Measurements from ENCODE around the gene GPRIN2.
A peak's percentile ranks its signal among the peaks of the same experiment; 100 is the strongest.

The GPRIN2 gene

GRCh38 chr10:46528675-46529615 is 27.5 kb downstream of the GPRIN2 start:
- ChIA-PET POLR2A (no interaction called here), CTCF (no interaction called here)
- TF ChIP-seq SP1 (IDR thresholded peaks at IDR 0.05) (no peak), ELF4 (IDR thresholded peaks at IDR 0.05) (no peak), BHLHE40 (IDR thresholded peaks at IDR 0.05; ENCODE audit: borderline replicate concordance) (no peak), FOXA1 (IDR thresholded peaks at IDR 0.05) (no peak), SUZ12 (IDR thresholded peaks at IDR 0.05) (no peak), HDGF (IDR thresholded peaks at IDR 0.05; ENCODE audit: borderline replicate concordance) (no peak), L3MBTL2 (conservative IDR thresholded peaks at IDR 0.05) (no peak), FOXK2 (IDR thresholded peaks at IDR 0.05) (no peak), ZNF384 (IDR thresholded peaks at IDR 0.05) (no peak)
- DNase-seq (ENCODE audit: extremely low spot score): no peak

DNA sequence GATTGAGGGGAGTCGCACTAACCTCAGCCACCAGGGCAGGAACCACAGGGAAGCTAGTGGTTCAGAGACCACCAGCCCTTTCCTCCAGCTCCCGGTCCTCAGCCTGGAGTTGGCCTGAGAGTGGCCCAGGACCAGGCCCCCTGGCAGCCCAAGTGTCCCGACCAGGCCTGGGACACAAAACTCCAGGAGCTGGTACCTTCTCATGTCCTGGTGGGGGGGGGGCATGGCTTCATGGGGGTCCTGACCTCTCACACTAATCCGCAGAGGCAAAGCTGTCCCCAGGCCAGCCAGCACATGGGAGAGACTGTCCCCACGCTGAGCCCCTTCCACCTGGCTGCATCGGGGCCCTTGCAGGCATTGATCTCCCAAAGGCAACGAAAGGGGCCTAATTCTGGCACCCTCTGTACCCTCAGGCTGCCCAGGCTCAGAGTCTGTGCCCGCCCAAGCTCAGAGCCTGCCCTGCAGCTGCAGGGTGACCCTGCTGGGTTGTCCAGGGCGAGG is 28.2 kb downstream of the GPRIN2 start:
- CTCF ChIA-PET: no interaction called here
- TF ChIP-seq CTBP1 (IDR thresholded peaks at IDR 0.05; ENCODE audit: borderline replicate concordance): no peak
- no peak for TF ChIP-seq SUZ12 (IDR thresholded peaks at IDR 0.05)
- no peak for TF ChIP-seq FOXM1 (IDR thresholded peaks at IDR 0.05; ENCODE audit: borderline replicate concordance)
- no peak for TF ChIP-seq SP1 (IDR thresholded peaks at IDR 0.05)
- TF ChIP-seq HDGF (IDR thresholded peaks at IDR 0.05; ENCODE audit: borderline replicate concordance): no peak
- no peak for TF ChIP-seq NFRKB (IDR thresholded peaks at IDR 0.05)
- no peak for TF ChIP-seq ARNT (IDR thresholded peaks at IDR 0.05)
- TF ChIP-seq L3MBTL2 (conservative IDR thresholded peaks at IDR 0.05): no peak
- no peak for TF ChIP-seq LEF1 (IDR thresholded peaks at IDR 0.05; ENCODE audit: borderline replicate concordance)
- TF ChIP-seq TARDBP (IDR thresholded peaks at IDR 0.05): no peak
- TF ChIP-seq FOXA1 (IDR thresholded peaks at IDR 0.05): no peak
- no peak for TF ChIP-seq BHLHE40 (IDR thresholded peaks at IDR 0.05; ENCODE audit: borderline replicate concordance)
- TF ChIP-seq ZNF384 (IDR thresholded peaks at IDR 0.05): no peak
- TF ChIP-seq ELF4 (IDR thresholded peaks at IDR 0.05): no peak
- no peak for TF ChIP-seq PKNOX1 (IDR thresholded peaks at IDR 0.05)
- TF ChIP-seq FOXK2 (IDR thresholded peaks at IDR 0.05): no peak

DNA sequence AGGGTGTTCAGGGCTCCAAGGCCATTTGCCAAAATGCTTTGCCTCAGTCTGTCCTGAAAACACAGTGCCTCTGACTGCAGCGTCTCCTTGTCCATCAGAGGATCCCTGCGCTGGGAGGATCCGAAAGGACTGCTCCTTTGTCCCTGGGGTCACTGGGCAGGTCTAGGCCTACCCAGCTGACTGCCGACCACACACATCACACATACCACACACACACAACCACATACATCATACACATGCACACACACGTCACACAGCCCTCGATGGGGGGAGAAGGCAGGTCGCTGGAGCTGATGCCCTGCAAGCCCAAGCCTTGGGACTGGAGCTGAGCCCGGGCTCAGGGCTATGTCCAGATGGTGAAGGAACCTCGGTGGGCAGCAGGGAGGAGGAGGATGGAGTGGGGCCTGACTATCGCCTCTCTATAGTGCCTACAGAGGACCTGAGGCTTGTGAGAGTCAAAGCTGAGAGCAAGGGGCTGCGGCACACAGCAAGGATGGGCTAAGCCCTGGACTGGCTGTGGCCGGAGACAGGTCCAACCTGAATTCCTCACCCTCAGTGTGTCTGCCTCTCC is 29.1 kb downstream of the GPRIN2 start:
- CTCF ChIA-PET: no interaction called here
- no peak for DNase-seq (ENCODE audit: extremely low spot score)
- POLR2A ChIA-PET: no interaction called here
- TF ChIP-seq BHLHE40 (IDR thresholded peaks at IDR 0.05; ENCODE audit: borderline replicate concordance): no peak

More for the DNA sequence above, 28.2 kb downstream of the GPRIN2 start:
- no peak for DNase-seq (ENCODE audit: extremely low spot score)
- POLR2A ChIA-PET: no interaction called here

GRCh38 chr10:46526682-46527038 is 29.8 kb downstream of the GPRIN2 start:
- CTCF ChIA-PET: no interaction called here
- DNase-seq (ENCODE audit: extremely low spot score): no peak
- POLR2A ChIA-PET: no interaction called here

DNA sequence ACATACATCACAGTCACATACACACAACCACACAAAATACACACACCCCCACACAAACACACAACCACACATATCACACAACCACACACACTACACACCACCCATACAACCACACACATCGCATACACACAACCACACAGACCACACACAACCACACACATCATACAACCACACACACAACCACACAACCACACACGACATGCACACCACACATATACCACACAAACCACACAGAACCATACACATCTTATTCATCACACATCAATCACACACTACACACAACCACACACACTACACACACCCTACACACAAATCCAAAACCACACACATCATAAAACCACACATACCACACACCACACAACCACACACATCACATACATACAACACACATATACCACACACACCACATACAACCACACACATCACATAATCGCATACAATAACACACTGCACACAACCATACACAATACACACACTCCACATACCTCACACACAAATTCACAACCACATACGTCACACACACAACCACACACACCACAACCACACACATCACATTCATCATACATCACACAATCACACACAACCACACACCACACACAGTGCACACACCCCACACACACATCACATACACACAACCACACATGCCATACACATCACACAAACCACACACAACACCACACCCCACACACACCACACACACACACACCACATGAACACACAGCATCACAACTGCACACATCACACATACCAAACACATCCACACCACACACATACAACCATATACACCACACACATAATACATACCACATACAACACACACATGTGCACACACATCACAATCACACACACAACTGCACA is 30.4 kb downstream of the GPRIN2 start:
- TF ChIP-seq TARDBP (IDR thresholded peaks at IDR 0.05): peak; percentile 80
- no peak for TF ChIP-seq FOXA1 (IDR thresholded peaks at IDR 0.05)
- peak; percentile 59; the same call in 1 of the 2 replicates for TF ChIP-seq CTBP1 (IDR thresholded peaks at IDR 0.05; ENCODE audit: borderline replicate concordance)
- TF ChIP-seq HDGF (IDR thresholded peaks at IDR 0.05; ENCODE audit: borderline replicate concordance): no peak
- no peak for TF ChIP-seq ELF4 (IDR thresholded peaks at IDR 0.05)
- TF ChIP-seq PKNOX1 (IDR thresholded peaks at IDR 0.05): peak; percentile 27; the same call in 1 of the 2 replicates
- TF ChIP-seq SUZ12 (IDR thresholded peaks at IDR 0.05): no peak
- no peak for TF ChIP-seq ARNT (IDR thresholded peaks at IDR 0.05)
- TF ChIP-seq FOXK2 (IDR thresholded peaks at IDR 0.05): no peak
- TF ChIP-seq ZNF384 (IDR thresholded peaks at IDR 0.05): no peak
- TF ChIP-seq L3MBTL2 (conservative IDR thresholded peaks at IDR 0.05): no peak
- no peak for TF ChIP-seq SP1 (IDR thresholded peaks at IDR 0.05)
- no peak for TF ChIP-seq FOXM1 (IDR thresholded peaks at IDR 0.05; ENCODE audit: borderline replicate concordance)
- no peak for TF ChIP-seq BHLHE40 (IDR thresholded peaks at IDR 0.05; ENCODE audit: borderline replicate concordance)
- no peak for TF ChIP-seq LEF1 (IDR thresholded peaks at IDR 0.05; ENCODE audit: borderline replicate concordance)
- TF ChIP-seq NFRKB (IDR thresholded peaks at IDR 0.05): no peak
- ChIA-PET CTCF (no interaction called here), POLR2A (no interaction called here)
- no peak for DNase-seq (ENCODE audit: extremely low spot score)

More at GRCh38 chr10:46526682-46527038, 29.8 kb downstream of the GPRIN2 start:
- no peak for TF ChIP-seq CTBP1 (IDR thresholded peaks at IDR 0.05; ENCODE audit: borderline replicate concordance)
- TF ChIP-seq FOXA1 (IDR thresholded peaks at IDR 0.05): no peak
- TF ChIP-seq SUZ12 (IDR thresholded peaks at IDR 0.05): no peak
- TF ChIP-seq ZNF384 (IDR thresholded peaks at IDR 0.05): no peak
- TF ChIP-seq BHLHE40 (IDR thresholded peaks at IDR 0.05; ENCODE audit: borderline replicate concordance): no peak
- TF ChIP-seq LEF1 (IDR thresholded peaks at IDR 0.05; ENCODE audit: borderline replicate concordance): no peak
- TF ChIP-seq FOXM1 (IDR thresholded peaks at IDR 0.05; ENCODE audit: borderline replicate concordance): no peak
- no peak for TF ChIP-seq PKNOX1 (IDR thresholded peaks at IDR 0.05)
- TF ChIP-seq NFRKB (IDR thresholded peaks at IDR 0.05): no peak
- no peak for TF ChIP-seq ELF4 (IDR thresholded peaks at IDR 0.05)
- TF ChIP-seq ARNT (IDR thresholded peaks at IDR 0.05): no peak
- no peak for TF ChIP-seq L3MBTL2 (conservative IDR thresholded peaks at IDR 0.05)
- TF ChIP-seq TARDBP (IDR thresholded peaks at IDR 0.05): no peak
- TF ChIP-seq SP1 (IDR thresholded peaks at IDR 0.05): no peak
- no peak for TF ChIP-seq FOXK2 (IDR thresholded peaks at IDR 0.05)
- TF ChIP-seq HDGF (IDR thresholded peaks at IDR 0.05; ENCODE audit: borderline replicate concordance): no peak

All from HEK293T (cell line).